Effector memory CD8-positive, alpha-beta T cell (primary cell): ENCODE measurements around the gene LRP11.

Experiments
- ATAC-seq: fragments of 150-1000 bp; cut with Tn5 transposase; replicated peaks from 2 replicates; pipeline ENCODE4 v1.10.0; 2021; ENCODE audit warnings: mild to moderate bottlenecking, moderate library complexity
- DNase-seq, 3 experiments: peaks; one replicate each; pipeline ENCODE4 v3.0.0; 2021
- H3K27ac Mint-ChIP-seq, 2 donors: one replicate each; pipeline ENCODE4 v1.8.0; 2022; ENCODE audit warnings: mild to moderate bottlenecking in 2 of 2, mixed read lengths in 2 of 2, moderate library complexity in 2 of 2
- H3K27me3 Mint-ChIP-seq, 2 donors: one replicate each; pipeline ENCODE4 v1.8.0; 2022; ENCODE audit warnings: mixed read lengths in 2 of 2
- H3K36me3 Mint-ChIP-seq: one replicate; pipeline ENCODE4 v1.8.0; 2022; ENCODE audit warnings: mild to moderate bottlenecking, moderate library complexity, mixed read lengths; ENCODE audit not compliant: insufficient read depth
- H3K4me1 Mint-ChIP-seq, 2 donors: one replicate each; pipeline ENCODE4 v1.8.0; 2022; ENCODE audit warnings: low read depth in 2 of 2, mixed read lengths in 2 of 2
- H3K4me3 Mint-ChIP-seq, 2 donors: one replicate each; pipeline ENCODE4 v1.8.0; 2022; ENCODE audit warnings: mild to moderate bottlenecking in 2 of 2, mixed read lengths in 2 of 2, moderate library complexity in 2 of 2
- H3K9me3 Mint-ChIP-seq, 2 donors: one replicate each; pipeline ENCODE4 v1.8.0; 2022; ENCODE audit warnings: mixed read lengths in 2 of 2

LRP11 gene

DNA sequence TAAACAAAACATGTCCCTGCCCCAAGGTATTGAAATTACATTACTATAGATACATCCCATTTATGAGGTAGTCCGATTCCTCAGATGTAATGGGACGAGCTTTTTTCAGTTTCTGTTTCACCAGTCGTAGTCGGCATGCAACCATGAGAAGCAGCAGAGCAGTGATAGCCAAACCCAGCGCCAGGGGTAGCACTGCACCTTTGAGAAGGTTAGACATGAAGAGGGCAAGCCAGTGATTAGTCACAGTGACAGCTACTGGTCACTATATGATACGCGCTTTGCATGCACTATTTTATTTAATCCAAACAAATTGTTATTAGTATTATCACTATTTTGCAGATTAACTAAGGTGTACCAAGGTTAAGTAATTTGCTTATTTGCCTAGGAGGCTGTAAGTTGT is 43.7 kb downstream of the LRP11 start:
- Mint-ChIP-seq H3K27me3 (peaks cover 0 to 14% of the 10 kb centered on the region in 2 donors), H3K27ac (no peak overlapping the region), H3K4me3 (no peak overlapping the region), H3K4me1 (no peaks in the 10 kb centered on the region), H3K36me3 (peaks cover 3% of the 10 kb centered on the region), H3K9me3 (no peaks in the 10 kb centered on the region)
- ATAC-seq (no peak), DNase-seq (no peak)

DNA sequence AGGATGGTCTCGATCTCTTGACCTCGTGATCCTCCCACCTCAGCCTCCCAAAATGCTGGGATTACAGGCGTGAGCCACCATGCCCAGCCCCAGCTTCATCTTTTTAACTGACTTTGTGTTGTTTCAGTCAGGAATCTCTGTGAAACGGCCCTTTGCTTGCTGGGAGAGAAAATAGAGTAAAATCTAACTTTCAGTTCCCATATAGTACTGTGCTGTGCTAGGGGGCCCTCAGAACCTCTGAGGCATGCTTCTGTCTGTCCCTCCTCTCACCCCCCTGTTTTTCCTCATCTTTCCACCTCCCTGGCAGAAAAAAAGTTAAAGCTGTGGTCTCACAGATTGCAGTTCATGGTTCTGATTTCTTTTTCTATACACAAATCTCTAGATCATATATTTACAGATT is 48.4 kb downstream of the LRP11 start:
- peak overlapping the region in 1 of 2 donors; percentile 54 for H3K27ac Mint-ChIP-seq
- H3K4me1 Mint-ChIP-seq, result no peaks in the 10 kb centered on the region
- H3K36me3 Mint-ChIP-seq, result peaks cover 7% of the 10 kb centered on the region
- ATAC-seq (no peak), DNase-seq (no peak)
- H3K9me3 Mint-ChIP-seq, result no peaks in the 10 kb centered on the region
- no peak overlapping the region for H3K4me3 Mint-ChIP-seq
- H3K27me3 Mint-ChIP-seq, result no peaks in the 10 kb centered on the region

DNA sequence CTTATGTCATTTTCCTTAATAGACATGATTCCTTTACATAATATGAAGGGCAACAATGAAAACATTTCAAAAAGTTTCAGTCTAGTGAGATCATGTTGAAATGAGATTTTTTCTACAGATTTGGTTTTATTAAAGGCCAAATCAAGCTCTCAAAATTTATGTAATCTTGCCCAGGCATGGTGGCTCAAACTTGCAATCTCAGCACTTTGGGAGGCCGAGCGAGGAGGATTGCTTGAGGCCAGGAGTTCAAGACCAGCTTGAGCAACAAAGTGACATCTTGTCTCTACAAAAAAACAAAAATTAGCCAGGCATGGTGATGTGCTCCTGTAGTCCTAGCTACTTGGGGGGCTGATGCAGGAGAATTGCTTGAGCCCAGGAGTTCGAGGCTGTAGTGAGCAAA is 50.8 kb downstream of the LRP11 start:
- Mint-ChIP-seq H3K36me3 (peaks cover 13% of the 10 kb centered on the region), H3K4me1 (no peaks in the 10 kb centered on the region), H3K9me3 (no peaks in the 10 kb centered on the region), H3K4me3 (no peak overlapping the region), H3K27me3 (no peaks in the 10 kb centered on the region), H3K27ac (peak overlapping the region in 1 of 2 donors; percentile 36)
- DNase-seq, result no peak
- no peak for ATAC-seq

DNA sequence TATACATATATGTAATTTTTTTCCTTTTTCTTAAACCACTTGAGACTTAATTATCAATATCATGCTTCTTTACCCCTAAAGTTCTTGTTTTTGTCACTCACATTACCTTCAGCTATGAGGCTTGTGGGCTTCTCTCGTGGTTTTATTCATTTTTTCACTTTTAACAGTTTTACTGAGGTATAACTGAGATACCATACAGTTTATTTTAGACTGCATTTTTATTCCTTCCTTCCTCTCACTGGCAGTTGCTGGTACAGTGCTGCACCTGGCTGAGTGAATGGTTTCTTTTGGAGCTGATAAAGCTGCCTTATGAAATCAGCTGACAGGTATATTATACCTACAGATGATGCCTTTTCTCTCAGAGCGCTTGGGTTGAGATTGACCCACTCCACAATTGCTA is 54.4 kb downstream of the LRP11 start:
- Mint-ChIP-seq H3K36me3 (peaks cover 18% of the 10 kb centered on the region), H3K27me3 (no peaks in the 10 kb centered on the region), H3K9me3 (no peaks in the 10 kb centered on the region), H3K27ac (peak overlapping the region in 1 of 2 donors; percentile 67), H3K4me3 (no peak overlapping the region), H3K4me1 (peaks cover 4 to 7% of the 10 kb centered on the region in 2 donors)
- ATAC-seq (no peak), DNase-seq (no peak)

DNA sequence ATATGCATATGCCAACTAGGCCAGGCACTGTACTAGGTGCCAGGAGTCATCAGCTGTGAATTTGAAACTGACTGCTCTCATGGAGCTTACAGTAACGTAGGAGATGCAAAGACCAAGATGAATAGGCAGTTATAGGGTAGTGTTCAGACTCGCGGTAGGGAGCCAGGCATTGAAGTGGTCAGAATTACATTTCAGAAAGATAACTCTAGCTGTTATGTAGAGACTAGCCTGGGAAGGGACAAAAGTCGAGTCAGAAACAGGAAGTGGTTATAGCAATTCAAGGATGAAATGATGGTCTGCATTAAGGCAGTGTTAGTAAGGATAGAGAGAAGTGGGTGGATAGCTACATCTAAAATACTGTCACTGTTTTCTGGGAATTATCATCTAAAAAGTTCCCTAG is 58.0 kb downstream of the LRP11 start:
- peaks cover 4 to 7% of the 10 kb centered on the region in 2 donors for H3K4me1 Mint-ChIP-seq
- no peak overlapping the region for H3K4me3 Mint-ChIP-seq
- H3K36me3 Mint-ChIP-seq, result peaks cover 30% of the 10 kb centered on the region
- ATAC-seq, result no peak
- no peaks in the 10 kb centered on the region for H3K9me3 Mint-ChIP-seq
- peak overlapping the region in 1 of 2 donors; percentile 16 for H3K27ac Mint-ChIP-seq
- no peaks in the 10 kb centered on the region for H3K27me3 Mint-ChIP-seq
- no peak for DNase-seq

DNA sequence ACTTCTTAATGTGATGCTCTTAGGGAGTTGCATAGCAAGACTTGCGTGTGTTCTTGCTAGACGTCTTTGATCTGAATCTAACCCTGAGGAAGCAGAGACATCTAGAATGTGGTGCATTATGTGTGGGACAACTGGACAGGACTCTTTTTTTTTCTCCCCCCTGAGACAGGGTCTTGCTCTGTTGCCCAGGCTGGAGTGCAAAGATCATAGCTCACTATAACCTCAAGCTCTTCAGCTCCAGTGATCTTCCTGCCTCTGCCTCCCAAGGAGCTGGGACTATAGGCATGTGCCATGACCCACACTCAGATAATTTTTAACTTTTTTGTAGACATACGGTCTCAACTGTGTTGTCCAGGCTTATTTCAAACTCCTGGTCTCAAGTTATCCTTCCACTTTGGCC is 80.6 kb downstream of the LRP11 start:
- Mint-ChIP-seq H3K9me3 (no peaks in the 10 kb centered on the region), H3K4me1 (peaks cover 2 to 4% of the 10 kb centered on the region in 2 donors), H3K27me3 (no peaks in the 10 kb centered on the region), H3K27ac (no peak overlapping the region), H3K36me3 (peaks cover 29% of the 10 kb centered on the region), H3K4me3 (no peak overlapping the region)
- no peak for ATAC-seq
- DNase-seq, result no peak

DNA sequence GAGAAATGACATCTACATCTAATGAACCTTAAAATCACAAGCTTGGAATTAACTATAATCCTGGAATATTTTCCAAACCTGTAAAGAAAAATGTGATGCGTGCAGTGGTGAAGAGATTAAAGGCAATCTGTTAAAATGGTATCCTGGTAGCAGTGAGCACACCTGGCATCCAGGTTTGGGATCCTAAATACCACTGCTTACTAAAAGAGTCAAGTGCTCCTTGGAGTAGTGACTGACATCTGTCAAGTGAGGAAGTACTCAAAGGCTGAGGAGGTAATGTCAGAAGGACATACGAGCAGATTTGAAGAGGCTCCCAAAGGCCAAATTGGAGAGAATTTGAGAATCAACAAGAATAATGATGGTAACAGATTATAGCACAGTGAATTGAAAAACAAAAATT is 81.8 kb downstream of the LRP11 start:
- DNase-seq, result no peak
- Mint-ChIP-seq H3K36me3 (peaks cover 33% of the 10 kb centered on the region), H3K4me1 (peaks cover 0 to 2% of the 10 kb centered on the region in 2 donors), H3K4me3 (no peak overlapping the region), H3K27ac (no peak overlapping the region), H3K27me3 (no peaks in the 10 kb centered on the region), H3K9me3 (no peaks in the 10 kb centered on the region)
- no peak for ATAC-seq

DNA sequence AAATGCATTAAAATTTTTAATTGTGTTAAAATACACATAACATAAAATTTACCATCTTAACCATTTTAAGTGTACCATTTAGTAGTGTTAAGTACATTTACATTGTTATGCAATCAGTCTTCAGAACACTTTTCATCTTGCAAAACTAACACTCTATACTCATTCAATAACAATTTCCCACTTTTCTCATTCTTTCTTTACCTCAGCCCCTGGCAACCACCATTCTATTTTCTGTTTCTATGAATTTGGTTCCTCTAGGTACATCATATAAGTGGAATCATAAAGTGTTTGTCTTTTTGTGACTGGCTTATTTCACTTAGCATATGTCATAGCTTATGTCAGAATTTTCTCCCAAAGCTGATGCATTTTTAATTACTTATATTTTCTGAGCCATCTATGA is 82.4 kb downstream of the LRP11 start:
- Mint-ChIP-seq H3K27ac (no peak overlapping the region), H3K9me3 (no peaks in the 10 kb centered on the region), H3K36me3 (peaks cover 39% of the 10 kb centered on the region), H3K4me3 (no peak overlapping the region), H3K27me3 (no peaks in the 10 kb centered on the region), H3K4me1 (no peaks in the 10 kb centered on the region)
- DNase-seq (no peak), ATAC-seq (no peak)

DNA sequence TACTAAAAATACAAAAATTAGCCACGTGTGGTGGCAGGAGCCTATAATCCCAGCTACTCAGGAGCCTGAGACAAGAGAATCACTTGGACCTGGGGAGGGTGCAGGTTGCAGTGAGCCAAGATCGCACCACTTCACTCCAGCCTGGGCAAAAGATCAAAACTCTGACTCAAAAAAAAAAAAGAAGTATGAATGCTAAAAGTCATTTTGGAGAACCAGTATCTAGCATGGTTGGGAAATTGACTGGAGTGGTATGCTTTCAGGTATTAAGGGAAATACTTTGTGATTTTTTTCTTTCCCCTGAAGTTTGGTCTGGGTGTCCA is 84.6 kb downstream of the LRP11 start:
- Mint-ChIP-seq H3K36me3 (peaks cover 59% of the 10 kb centered on the region), H3K27me3 (no peaks in the 10 kb centered on the region), H3K9me3 (no peaks in the 10 kb centered on the region), H3K4me1 (no peaks in the 10 kb centered on the region), H3K4me3 (no peak overlapping the region), H3K27ac (peak overlapping the region; percentile 4 to 76)
- DNase-seq, result no peak
- no peak for ATAC-seq

DNA sequence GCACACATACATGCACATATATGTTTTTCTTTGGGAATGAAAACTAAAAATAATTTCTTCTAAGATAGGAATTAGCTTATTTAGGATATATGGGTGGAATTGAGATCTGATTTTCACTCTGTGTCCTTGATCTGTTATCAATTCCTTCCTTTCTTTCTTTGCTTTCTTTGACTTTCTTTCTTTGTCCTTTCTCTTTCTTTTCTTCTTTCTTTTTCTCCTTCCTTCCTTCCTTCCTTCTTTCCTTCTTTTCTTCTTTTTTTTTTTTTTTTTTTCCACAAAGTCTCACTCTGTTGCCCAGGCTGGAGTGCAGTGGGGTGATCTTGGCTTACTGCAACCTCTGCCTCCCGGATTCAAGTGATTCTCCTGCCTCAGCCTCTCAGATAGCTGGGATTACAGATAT is 86.5 kb downstream of the LRP11 start:
- no peaks in the 10 kb centered on the region for H3K9me3 Mint-ChIP-seq
- no peak for ATAC-seq

DNA sequence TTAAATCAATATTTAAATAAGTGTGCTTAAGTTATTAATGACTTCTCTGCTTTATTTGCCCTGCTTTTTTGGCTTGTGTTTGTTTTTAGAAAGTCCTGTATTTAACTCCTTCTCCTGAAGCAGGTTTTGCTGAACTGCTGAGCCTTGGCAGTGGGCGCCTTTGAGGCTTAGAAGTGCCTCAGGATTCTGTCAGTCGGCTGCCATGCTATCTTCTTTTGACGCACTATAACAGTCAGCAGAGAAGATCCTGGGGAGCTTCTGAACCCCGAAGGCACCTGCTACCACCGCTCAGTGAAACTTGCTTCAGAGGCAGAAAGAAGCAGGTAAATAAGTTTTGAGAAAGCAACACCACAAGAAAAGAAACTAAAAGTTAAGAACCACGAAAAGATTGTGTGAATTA is 92.2 kb downstream of the LRP11 start:
- no peak overlapping the region for H3K27ac Mint-ChIP-seq
- H3K4me1 Mint-ChIP-seq, result peaks cover 2 to 14% of the 10 kb centered on the region in 2 donors
- H3K36me3 Mint-ChIP-seq, result peaks cover 79% of the 10 kb centered on the region
- DNase-seq (no peak), ATAC-seq (no peak)
- H3K9me3 Mint-ChIP-seq, result no peaks in the 10 kb centered on the region
- no peaks in the 10 kb centered on the region for H3K27me3 Mint-ChIP-seq
- H3K4me3 Mint-ChIP-seq, result no peak overlapping the region

More for the DNA sequence above, 86.5 kb downstream of the LRP11 start:
- Mint-ChIP-seq H3K4me1 (no peaks in the 10 kb centered on the region), H3K36me3 (peaks cover 74% of the 10 kb centered on the region), H3K27ac (no peak overlapping the region), H3K27me3 (no peaks in the 10 kb centered on the region), H3K4me3 (no peak overlapping the region)
- no peak for DNase-seq

DNA sequence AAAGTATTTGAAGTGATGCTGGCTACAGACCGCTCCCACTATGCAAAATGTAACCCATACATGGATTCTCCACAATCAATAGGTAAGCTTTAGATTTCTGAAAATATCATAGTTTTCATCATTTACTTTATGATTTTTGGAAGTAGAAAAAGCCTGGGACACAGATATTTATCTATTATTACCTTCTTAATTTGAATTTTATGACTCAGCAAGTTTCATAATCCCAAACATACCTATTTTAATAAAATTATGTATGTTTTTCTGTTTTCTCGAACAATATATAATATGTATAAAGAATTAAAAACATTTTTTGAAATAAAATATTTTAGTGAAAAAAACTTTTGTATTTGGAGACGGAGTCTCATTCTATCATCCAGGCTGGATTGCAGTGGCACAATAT is 93.0 kb downstream of the LRP11 start:
- H3K4me1 Mint-ChIP-seq, result peaks cover 2 to 18% of the 10 kb centered on the region in 2 donors
- ATAC-seq (no peak), DNase-seq (no peak)
- no peak overlapping the region for H3K4me3 Mint-ChIP-seq
- no peaks in the 10 kb centered on the region for H3K9me3 Mint-ChIP-seq
- peak overlapping the region; percentile 9 to 79 for H3K27ac Mint-ChIP-seq
- peaks cover 74% of the 10 kb centered on the region for H3K36me3 Mint-ChIP-seq
- H3K27me3 Mint-ChIP-seq, result no peaks in the 10 kb centered on the region

DNA sequence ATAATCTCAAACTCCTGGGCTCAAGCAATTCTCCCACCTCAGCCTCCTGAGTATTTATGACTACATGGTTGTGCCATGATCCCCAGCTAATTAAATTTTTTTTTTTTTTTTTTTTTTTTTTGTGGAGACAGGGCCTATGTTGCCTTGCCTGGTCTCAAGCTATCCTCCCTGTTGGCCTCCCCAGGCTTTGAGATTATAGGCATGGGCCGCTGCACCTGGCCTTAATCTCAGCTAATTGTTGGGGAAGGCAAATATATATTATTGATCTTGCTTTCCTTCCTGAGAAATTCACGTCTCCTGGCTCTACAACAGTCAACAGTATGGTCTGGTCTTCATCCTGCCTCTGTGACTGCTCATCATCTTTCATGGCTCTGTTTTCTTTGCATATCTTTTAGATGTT is 94.5 kb downstream of the LRP11 start:
- peaks cover 67% of the 10 kb centered on the region for H3K36me3 Mint-ChIP-seq
- DNase-seq, result no peak
- no peak overlapping the region for H3K4me3 Mint-ChIP-seq
- no peak for ATAC-seq
- peaks cover 2 to 18% of the 10 kb centered on the region in 2 donors for H3K4me1 Mint-ChIP-seq
- H3K9me3 Mint-ChIP-seq, result no peaks in the 10 kb centered on the region
- H3K27ac Mint-ChIP-seq, result no peak overlapping the region
- H3K27me3 Mint-ChIP-seq, result no peaks in the 10 kb centered on the region
